ENCODE data around the gene DCUN1D1.
A peak's percentile ranks its signal among the peaks of the same experiment; 100 is the strongest.

The DCUN1D1 gene

GRCh38 chr3:182936239-182936917, 44.0 kb downstream of the DCUN1D1 start:
- DNase-seq (ENCODE audit: low spot score), result no peak

DNA sequence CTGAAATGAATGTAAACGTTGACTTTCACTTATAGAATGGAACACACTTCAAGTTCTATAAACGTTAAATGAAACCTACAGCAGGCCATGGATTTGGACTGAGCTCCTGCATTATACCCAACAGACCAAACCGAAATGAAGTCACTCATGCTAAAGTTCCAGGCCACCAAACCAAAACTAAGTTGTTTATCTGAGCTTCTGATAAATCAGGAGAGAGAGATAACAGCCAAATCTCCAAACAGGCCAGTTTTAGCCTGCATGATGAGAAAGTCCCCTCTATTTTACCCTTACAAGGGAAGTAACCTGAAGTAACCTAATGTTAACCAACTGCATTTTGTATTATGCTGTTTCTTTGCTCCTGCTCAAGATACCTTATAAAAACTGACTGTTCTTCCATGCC, 44.5 kb downstream of the DCUN1D1 start:
- DNase-seq (ENCODE audit: low spot score), result no peak

GRCh38 chr3:182925944-182926337, 54.4 kb downstream of the DCUN1D1 start:
- no peak for DNase-seq (ENCODE audit: low spot score)

GRCh38 chr3:182925330-182925943, 54.9 kb downstream of the DCUN1D1 start:
- DNase-seq (ENCODE audit: low spot score), result no peak

DNA sequence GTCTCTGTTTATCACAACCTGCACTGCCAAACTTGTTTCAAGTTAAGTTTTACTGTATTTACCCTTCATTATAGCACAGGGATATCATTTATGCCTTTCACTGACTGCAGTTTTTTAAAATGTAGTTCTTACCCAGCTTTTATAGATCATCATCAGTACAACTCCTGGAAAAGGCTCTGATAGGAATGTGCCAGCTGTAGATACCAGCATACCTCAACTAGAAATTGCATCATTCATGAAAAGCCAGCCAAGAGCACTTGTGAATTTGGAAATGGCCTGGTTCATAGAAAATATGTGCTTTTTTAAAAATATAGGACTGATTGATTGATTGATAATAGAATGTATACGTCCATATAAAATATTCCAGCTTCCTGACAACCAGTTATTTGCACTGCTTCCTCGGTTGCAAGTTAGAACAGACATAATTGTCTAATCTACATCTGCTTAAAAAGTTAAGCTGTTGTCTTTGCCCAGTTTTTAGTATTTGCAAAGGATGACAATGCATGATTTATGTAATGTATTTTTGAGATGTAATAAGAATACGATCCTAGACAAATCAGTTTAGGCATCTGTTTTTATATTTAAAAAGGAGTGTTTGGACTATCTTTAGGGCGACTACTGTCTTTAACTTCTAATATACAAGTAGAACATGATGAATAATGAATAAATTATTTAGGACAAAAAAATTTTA, 58.5 kb downstream of the DCUN1D1 start:
- DNase-seq (ENCODE audit: low spot score), result no peak

- DNase-seq (ENCODE audit: low spot score), result no peak
Observed at GRCh38 chr3:182920515-182921084, 59.7 kb downstream of the DCUN1D1 start.

DNA sequence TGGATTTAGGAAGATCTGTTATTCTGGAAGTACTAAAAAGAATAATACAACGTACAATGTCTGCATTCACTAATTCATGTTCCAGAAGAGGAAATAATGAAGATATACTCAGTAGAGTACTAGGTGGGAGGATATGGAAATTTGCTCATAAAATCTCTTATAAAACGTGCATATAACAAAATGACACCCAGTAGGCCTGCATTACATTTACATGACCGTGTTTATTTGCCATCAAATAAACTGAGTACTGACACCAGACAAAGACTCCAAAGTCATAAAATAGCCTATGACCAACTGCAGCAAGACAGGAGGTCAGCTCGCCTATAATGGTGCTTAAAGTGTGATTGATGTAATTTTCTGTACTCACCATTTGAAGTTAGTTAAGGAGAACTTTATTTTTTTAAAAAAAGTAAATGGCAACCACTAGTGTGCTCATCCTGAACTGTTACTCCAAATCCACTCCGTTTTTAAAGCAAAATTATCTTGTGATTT, 60.4 kb downstream of the DCUN1D1 start:
- no peak for DNase-seq (ENCODE audit: low spot score)

GRCh38 chr3:182917134-182917533, 63.2 kb downstream of the DCUN1D1 start:
- no peak for DNase-seq (ENCODE audit: low spot score)

GRCh38 chr3:182914341-182914740, 66.0 kb downstream of the DCUN1D1 start:
- no peak for DNase-seq (ENCODE audit: low spot score)

- no peak for DNase-seq (ENCODE audit: low spot score)
Observed at GRCh38 chr3:182913889-182914288, 66.4 kb downstream of the DCUN1D1 start.

DNA sequence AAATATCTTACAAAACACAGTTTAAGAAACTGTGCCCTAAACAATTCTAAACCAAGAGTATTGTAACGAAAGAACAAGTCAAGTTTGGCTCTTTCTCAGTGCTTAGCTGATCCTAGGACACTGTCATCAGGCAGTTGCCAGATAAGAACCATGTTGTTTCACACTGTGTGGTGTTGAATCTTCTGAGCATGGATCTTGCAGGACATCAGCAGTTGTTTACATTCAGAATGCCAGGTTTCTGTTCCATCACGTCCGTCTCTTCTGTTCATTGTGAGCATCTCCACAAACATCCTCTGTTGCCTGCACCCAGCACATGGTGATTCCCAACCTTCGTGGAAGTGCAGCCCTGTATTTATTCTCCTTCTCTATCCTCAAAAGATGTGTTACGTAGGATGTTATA, 67.9 kb downstream of the DCUN1D1 start:
- DNase-seq (ENCODE audit: low spot score), result no peak

- no peak for DNase-seq (ENCODE audit: low spot score)
Observed at GRCh38 chr3:182911782-182912111, 68.6 kb downstream of the DCUN1D1 start.

- DNase-seq (ENCODE audit: low spot score), result no peak
Observed at GRCh38 chr3:182910936-182911781, 69.2 kb downstream of the DCUN1D1 start.

DNA sequence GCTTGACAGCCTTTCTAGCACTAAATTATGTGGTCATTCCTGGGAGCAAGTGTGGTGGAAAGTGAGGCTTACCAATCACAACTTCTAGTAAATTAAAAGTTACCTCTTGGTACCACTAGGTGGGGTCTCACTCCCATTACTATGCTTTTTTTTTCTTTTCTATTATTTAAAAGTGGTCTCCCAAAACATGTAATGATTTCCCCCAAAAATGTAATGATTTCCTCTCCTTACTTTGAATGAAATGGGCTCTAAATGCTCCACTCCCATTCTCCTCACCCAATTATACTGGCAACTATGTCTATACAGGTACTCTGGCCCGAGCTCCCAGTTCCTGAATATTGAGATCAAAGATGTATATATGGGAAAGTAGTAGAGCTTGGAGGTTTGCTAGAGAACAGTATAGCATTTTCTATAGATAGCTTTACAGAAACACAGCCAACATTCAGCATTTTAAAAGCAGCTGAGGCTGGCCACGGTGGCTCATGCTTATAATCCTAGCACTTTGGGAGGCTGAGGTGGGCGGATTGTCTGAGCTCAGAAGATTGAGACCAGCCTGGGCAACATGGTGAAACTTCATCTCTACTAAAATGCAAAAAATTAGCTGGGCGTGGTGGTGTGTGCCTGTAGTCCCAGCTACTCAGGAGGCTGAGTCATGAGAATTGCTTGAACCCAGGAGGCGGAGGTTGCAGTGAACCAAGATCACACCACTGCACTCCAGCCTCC, 70.9 kb downstream of the DCUN1D1 start:
- DNase-seq (ENCODE audit: low spot score), result peak; percentile 14

- no peak for DNase-seq (ENCODE audit: low spot score)
Observed at GRCh38 chr3:182908471-182908870, 71.9 kb downstream of the DCUN1D1 start.

GRCh38 chr3:182906036-182906435, 74.3 kb downstream of the DCUN1D1 start:
- no peak for DNase-seq (ENCODE audit: low spot score)

GRCh38 chr3:182905623-182906022, 74.7 kb downstream of the DCUN1D1 start:
- no peak for DNase-seq (ENCODE audit: low spot score)

GRCh38 chr3:182904164-182904563, 76.2 kb downstream of the DCUN1D1 start:
- no peak for DNase-seq (ENCODE audit: low spot score)

DNA sequence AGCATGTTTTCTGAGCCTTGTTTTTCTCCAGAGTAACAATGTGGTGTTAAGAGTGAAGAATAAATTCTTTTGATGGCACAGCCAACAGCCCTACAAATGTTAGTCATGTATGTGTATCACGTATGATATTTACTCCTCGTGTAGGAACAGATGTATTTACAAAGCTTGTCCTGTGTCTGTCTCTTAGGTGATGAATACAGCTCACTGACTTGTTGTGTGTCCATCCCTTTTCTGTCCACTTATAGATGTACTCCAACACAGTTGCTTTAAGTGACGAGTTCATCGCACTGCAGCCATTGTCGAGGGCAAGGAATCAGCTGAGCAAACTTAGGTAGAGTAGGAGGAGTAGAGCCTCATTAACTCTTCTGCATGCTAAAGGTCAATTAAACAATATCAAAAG, 78.1 kb downstream of the DCUN1D1 start:
- DNase-seq (ENCODE audit: low spot score), result no peak

- no peak for DNase-seq (ENCODE audit: low spot score)
Observed at GRCh38 chr3:182896553-182896952, 83.8 kb downstream of the DCUN1D1 start.

GRCh38 chr3:182895513-182896112, 84.7 kb downstream of the DCUN1D1 start:
- no peak for DNase-seq (ENCODE audit: low spot score)
